IMR-90 (cell line): ENCODE data around the gene NOP9. TPM values are rescaled to one million over a fixed set of nuclear protein-coding genes. Genes with fewer than 3 reads are reported as not detected.

Experiments
- ATAC-seq: fragments of 200-7000 bp; cut with Tn5 transposase; 2 replicates; pipeline ENCODE4 v1.9.1; 2020; ENCODE audit warnings: low read depth, mild to moderate bottlenecking, moderate library complexity
- BruUV-seq: library from RNA; stranded (reverse); fragments of 400-500 nt; replicated peaks from 2 replicates; lab custom pipeline; 2021; lab: Mats Ljungman, UMichigan
- CTCF ChIA-PET: fragments of 300-600 bp; formaldehyde crosslinking; extraction: SDS; loops from one replicate; lab custom pipeline; 2021; ENCODE audit warnings: antibody characterized with exemption; lab: Yijun Ruan, JAX
- POLR2A ChIA-PET: fragments of 300-600 bp; sonication (Branson Sonifier 250); formaldehyde crosslinking; loops from one replicate; lab custom pipeline; 2022; ENCODE audit warnings: antibody characterized with exemption; ENCODE audit not compliant: unreplicated experiment; lab: Charles Lee
- DNase-seq: peaks from one replicate; pipeline ENCODE4 v3.0.0; 2013
- H2AFZ ChIP-seq: replicated peaks from 2 replicates; pipeline ENCODE3; 2013; ENCODE audit warnings: low read length, mild to moderate bottlenecking; ENCODE audit not compliant: poor library complexity
- H2AK5ac ChIP-seq: 2 replicates; pipeline ENCODE4 v1.6.1; 2013; ENCODE audit warnings: low read depth, low read length, inconsistent platforms
- H2AK9ac ChIP-seq: replicated peaks from 2 replicates; pipeline ENCODE3; 2013; ENCODE audit warnings: mild to moderate bottlenecking, low read depth, low read length, moderate library complexity; ENCODE audit not compliant: poor library complexity
- H2BK120ac ChIP-seq: 2 replicates; pipeline ENCODE4 v1.6.1; 2013; ENCODE audit warnings: low read depth, low read length, inconsistent platforms
- H2BK15ac ChIP-seq: 3 replicates; pipeline ENCODE4 v1.6.1; 2013; ENCODE audit warnings: low read depth, low read length, inconsistent platforms
- H2BK20ac ChIP-seq: 2 replicates; pipeline ENCODE4 v1.6.1; 2013; ENCODE audit warnings: low read depth, mild to moderate bottlenecking, inconsistent platforms, low read length, moderate library complexity
- H2BK5ac ChIP-seq: 2 replicates; pipeline ENCODE4 v1.6.1; 2013; ENCODE audit warnings: mild to moderate bottlenecking, low read depth, low read length, inconsistent platforms; ENCODE audit not compliant: poor library complexity, severe bottlenecking
- H3K14ac ChIP-seq: replicated peaks from 2 replicates; pipeline ENCODE4 v1.6.1; 2013; ENCODE audit warnings: low read depth, low read length, inconsistent platforms
- H3K18ac ChIP-seq: 2 replicates; pipeline ENCODE4 v1.6.1; 2013; ENCODE audit warnings: low read depth, low read length, control low read depth
- H3K23ac ChIP-seq: 2 replicates; pipeline ENCODE4 v1.6.1; 2013; ENCODE audit warnings: low read depth, low read length, inconsistent platforms
- H3K27ac ChIP-seq: 2 replicates; pipeline ENCODE4 v1.5.1; 2013; ENCODE audit warnings: mild to moderate bottlenecking, control low read depth, low read length; ENCODE audit not compliant: insufficient read depth
- H3K27me3 ChIP-seq: 2 replicates; pipeline ENCODE4 v1.6.1; 2013; ENCODE audit warnings: low read length; ENCODE audit not compliant: control insufficient read depth, insufficient read depth
- H3K36me3 ChIP-seq: 2 replicates; pipeline ENCODE4 v1.6.1; 2013; ENCODE audit warnings: low read length, mixed read lengths; ENCODE audit not compliant: control insufficient read depth, insufficient read depth
- H3K4ac ChIP-seq: 2 replicates; pipeline ENCODE4 v1.6.1; 2013; ENCODE audit warnings: low read depth, low read length, inconsistent platforms
- H3K4me1 ChIP-seq: 2 replicates; pipeline ENCODE4 v1.6.1; 2013; ENCODE audit warnings: low read length, mixed read lengths; ENCODE audit not compliant: control insufficient read depth, insufficient read depth
- H3K4me2 ChIP-seq: 2 replicates; pipeline ENCODE4 v1.6.1; 2013; ENCODE audit warnings: low read depth, mild to moderate bottlenecking, control low read depth, low read length, moderate library complexity
- H3K4me3 ChIP-seq: 2 replicates; pipeline ENCODE4 v1.5.1; 2013; ENCODE audit warnings: low read depth, mild to moderate bottlenecking, control low read depth, low read length, moderate library complexity; ENCODE audit not compliant: insufficient read depth
- H3K56ac ChIP-seq: 2 replicates; pipeline ENCODE4 v1.6.1; 2013; ENCODE audit warnings: low read length, inconsistent platforms; ENCODE audit not compliant: insufficient read depth; ENCODE audit errors: extremely low read depth
- H3K79me1 ChIP-seq, 2 experiments: 2 replicates each; pipeline ENCODE4 v1.6.1; 2013; ENCODE audit warnings: low read length in 2 of 2, inconsistent platforms in 1 of 2, low read depth in 1 of 2
- H3K9ac ChIP-seq: 2 replicates; pipeline ENCODE4 v1.6.1; 2013; ENCODE audit warnings: low read depth, low read length, control low read depth
- H3K9me1 ChIP-seq: 2 replicates; pipeline ENCODE4 v1.6.1; 2013; ENCODE audit warnings: low read length, inconsistent platforms; ENCODE audit not compliant: insufficient read depth
- H3K9me3 ChIP-seq: 2 replicates; pipeline ENCODE4 v1.6.1; 2013; ENCODE audit warnings: low read length; ENCODE audit not compliant: control insufficient read depth, insufficient read depth
- H4K20me1 ChIP-seq: 2 replicates; pipeline ENCODE4 v1.6.1; 2013; ENCODE audit warnings: low read length, inconsistent platforms; ENCODE audit not compliant: insufficient read depth
- H4K5ac ChIP-seq: 2 replicates; pipeline ENCODE4 v1.6.1; 2013; ENCODE audit warnings: mild to moderate bottlenecking, low read depth, low read length, control low read depth
- H4K8ac ChIP-seq, 2 experiments: 2 replicates each; pipeline ENCODE4 v1.6.1; 2013; ENCODE audit warnings: low read depth in 2 of 2, low read length in 2 of 2, control low read depth in 1 of 2, inconsistent platforms in 1 of 2
- H4K91ac ChIP-seq: 2 replicates; pipeline ENCODE4 v1.6.1; 2013; ENCODE audit warnings: low read depth, low read length, inconsistent platforms; ENCODE audit not compliant: insufficient read depth
- NFE2L2 ChIP-seq: fragments of 150-350 bp; IDR thresholded peaks from 2 replicates; pipeline ENCODE4 v1.6.1; 2016; ENCODE audit warnings: low read depth, mild to moderate bottlenecking, low read length
- RFX5 ChIP-seq: IDR thresholded peaks from 2 replicates; pipeline ENCODE4 v1.8.0; 2012; ENCODE audit warnings: low read depth, mild to moderate bottlenecking, low read length, moderate library complexity
- WGBS, 2 experiments: methylation state at CpG; one replicate each; pipeline versions ENCODE4 v1.1.5 to v1.1.7; 2013; ENCODE audit warnings: missing lambda C conversion rate in 2 of 2; ENCODE audit not compliant: insufficient read length in 1 of 2; ENCODE audit errors: extremely low coverage in 2 of 2; 5-methylcytosine and 5-hydroxymethylcytosine counted together
- dilution Hi-C: fragments of 300-500 bp; cut with HindIII; formaldehyde crosslinking; loops from one replicate; pipeline ENCODE4 v1.14.3; 2018; ENCODE audit warnings: low sequenced_read_pairs; ENCODE audit not compliant: unreplicated experiment
- in situ Hi-C: fragments of 300-500 bp; cut with MboI; formaldehyde crosslinking; loops from 3 replicates; pipeline ENCODE4 v1.14.3; 2019; ENCODE audit warnings: low sequenced_read_pairs, inconsistent platforms, mixed read lengths
- intact Hi-C: fragments of 100-400 bp; cut with micrococcal nuclease; formaldehyde crosslinking; loops from 2 replicates; pipeline ENCODE4 v1.10.0; 2022
- polyA plus RNA-seq, 3 experiments: library from polyadenylated mRNA; depleted of rRNA; stranded (reverse); fragments of >200 nt; gene quantifications; 2 replicates each; pipeline ENCODE4 v1.2.3, GENCODE V29; 2012; ENCODE audit warnings: low replicate concordance in 1 of 3
- total RNA-seq: library from RNA; depleted of rRNA; stranded (reverse); fragments of >200 nt; gene quantifications from 2 replicates; pipeline ENCODE4 v1.2.3, GENCODE V29; 2012

Gene NOP9
- total and polyA plus RNA-seq, 2 of the 4 experiments (the other 2 are of a cell fraction) = 11.8 to 25.8 TPM

GRCh38 chr14:24338843-24339242, 39.2 kb downstream of the NOP9 start:
- no peaks in the 10 kb centered on the region for H4K20me1 ChIP-seq
- H3K9me1 ChIP-seq = no peaks in the 10 kb centered on the region
- 81% methylated on average over 10 of the region's 14 CpGs; no CpG with 5 or more reads in 1 of the 2 experiments for WGBS, 2 experiments
- H2AK5ac ChIP-seq = no peak overlapping the region
- in situ Hi-C loops (no loop called here), dilution Hi-C loops (no loop called here), intact Hi-C loops (no loop called here)
- H2BK20ac ChIP-seq = no peak overlapping the region
- peaks cover 81% of the 10 kb centered on the region for H3K27me3 ChIP-seq
- no peak overlapping the region for H2BK5ac ChIP-seq
- no TSS peak for BruUV-seq
- no peak overlapping the region for H2BK15ac ChIP-seq
- no peak overlapping the region for H4K8ac ChIP-seq
- H3K79me1 ChIP-seq = no peaks in the 10 kb centered on the region
- H3K36me3 ChIP-seq = no peaks in the 10 kb centered on the region
- ChIA-PET CTCF (interaction anchor here (1.0 kb wide), 1 partner anchor 98 kb away, joined by 3 read pairs; no protein-coding TSS in a partner anchor), POLR2A (no interaction called here)
- no peak overlapping the region for H3K14ac ChIP-seq
- H2AFZ ChIP-seq = no peak overlapping the region
- H4K91ac ChIP-seq = no peak overlapping the region
- H3K18ac ChIP-seq = no peak overlapping the region
- H3K4me1 ChIP-seq = peaks cover under 1% of the 10 kb centered on the region; the same call in 1 of the 2 replicates
- no peak overlapping the region for H3K9ac ChIP-seq
- no peak overlapping the region for H3K4me2 ChIP-seq
- H3K23ac ChIP-seq = no peak overlapping the region
- no peak overlapping the region for H3K27ac ChIP-seq
- H3K4ac ChIP-seq = no peak overlapping the region
- DNase-seq (no peak), ATAC-seq (no peak)
- H2AK9ac ChIP-seq = peak overlapping the region; percentile 39
- no peak overlapping the region for H3K56ac ChIP-seq
- no peak overlapping the region for H2BK120ac ChIP-seq
- H4K5ac ChIP-seq = no peak overlapping the region
- TF ChIP-seq NFE2L2 = no peak
- TF ChIP-seq RFX5 = no peak
- no peak overlapping the region for H3K4me3 ChIP-seq
- no peaks in the 10 kb centered on the region; the same call in 1 of the 2 replicates for H3K9me3 ChIP-seq
